Medulla oblongata (tissue), 1 donor: ENCODE measurements around the gene TLR6.

ENCODE experiments used
- DNase-seq: peaks from one replicate; pipeline ENCODE4 v3.0.0-alpha.2; 2015; ENCODE audit errors: extremely low spot score

TLR6 gene

GRCh38 chr4:38856524-38857337, at the start of gene TLR6:
TLR6 (minus strand) TSS chr4:38856817; CDS start chr4:38829473, 27,344 bp downstream.
- DNase-seq, result peak; percentile 77

- no peak for DNase-seq
Observed at GRCh38 chr4:38905652-38906385, 49.2 kb upstream of the TLR6 start.

- DNase-seq, result no peak
Observed at GRCh38 chr4:38904682-38905081, 48.1 kb upstream of the TLR6 start.

- DNase-seq, result no peak
Observed at GRCh38 chr4:38904090-38904666, 47.6 kb upstream of the TLR6 start.

- DNase-seq, result peak; percentile 61
Observed at GRCh38 chr4:38902695-38903094, 46.1 kb upstream of the TLR6 start.

- DNase-seq, result no peak
Observed at GRCh38 chr4:38902221-38902620, 45.6 kb upstream of the TLR6 start.

GRCh38 chr4:38898245-38898644, 41.6 kb upstream of the TLR6 start:
- no peak for DNase-seq

GRCh38 chr4:38896940-38897339, 40.3 kb upstream of the TLR6 start:
- DNase-seq, result no peak

GRCh38 chr4:38894322-38894982, 37.8 kb upstream of the TLR6 start:
- DNase-seq, result no peak

- DNase-seq, result no peak
Observed at GRCh38 chr4:38891051-38891983, 34.7 kb upstream of the TLR6 start.

GRCh38 chr4:38889143-38889542, 32.5 kb upstream of the TLR6 start:
- peak; percentile 56 for DNase-seq

- DNase-seq, result no peak
Observed at GRCh38 chr4:38884254-38884653, 27.6 kb upstream of the TLR6 start.

GRCh38 chr4:38876636-38877035, 20.0 kb upstream of the TLR6 start:
- DNase-seq, result no peak

- DNase-seq, result no peak
Observed at GRCh38 chr4:38873290-38873944, 16.8 kb upstream of the TLR6 start.

GRCh38 chr4:38872620-38873019, 16.0 kb upstream of the TLR6 start:
- DNase-seq, result no peak

- DNase-seq, result no peak
Observed at GRCh38 chr4:38871593-38871992, 15.0 kb upstream of the TLR6 start.

GRCh38 chr4:38870098-38870808, 13.6 kb upstream of the TLR6 start:
- no peak for DNase-seq

- no peak for DNase-seq
Observed at GRCh38 chr4:38869511-38869910, 12.9 kb upstream of the TLR6 start.

GRCh38 chr4:38868059-38868960, 11.7 kb upstream of the TLR6 start:
- DNase-seq, result peak; percentile 12
